ENCODE measurements around the gene ARSJ. TPM values are rescaled to one million over a fixed set of nuclear protein-coding genes. Genes with fewer than 3 reads are reported as not detected.

ARSJ gene
- total and polyA plus RNA-seq, 5 donors from 2014 or later, result not detected

GRCh38 chr4:113998531-113998930, 19.1 kb upstream of the ARSJ start:
- H3K4me3 ChIP-seq (ENCODE audit: low read depth, low read length), result no peak overlapping the region
- H3K36me3 ChIP-seq (ENCODE audit: control insufficient read depth, insufficient read depth, low read length), result no peaks in the 10 kb centered on the region
- H3K9me3 ChIP-seq (ENCODE audit: control insufficient read depth in 2 of 2, low read length in 2 of 2), result no peaks in the 10 kb centered on the region
- H3K27ac Mint-ChIP-seq, result no peak overlapping the region
- peaks cover 9% of the 10 kb centered on the region for H3K27me3 Mint-ChIP-seq
- H3K4me1 ChIP-seq (ENCODE audit: control insufficient read depth, insufficient read depth, low read length, poor library complexity, severe bottlenecking), result no peaks in the 10 kb centered on the region
- H3K9me3 Mint-ChIP-seq, result no peaks in the 10 kb centered on the region
- no peak for ATAC-seq (ENCODE audit: low read depth in 2 of 2)
- no peaks in the 10 kb centered on the region for H3K27me3 ChIP-seq (ENCODE audit: control insufficient read depth, insufficient read depth, low read length)
- H3K27ac ChIP-seq (ENCODE audit: insufficient read depth, low read length, poor library complexity, severe bottlenecking), result no peak overlapping the region
- peaks cover 0 to 8% (median 0%) of the 10 kb centered on the region in 4 donors for H3K4me1 Mint-ChIP-seq
- H3K36me3 Mint-ChIP-seq, result no peaks in the 10 kb centered on the region
- no peak for DNase-seq
- no peak overlapping the region for H3K4me3 Mint-ChIP-seq

- H3K27me3 Mint-ChIP-seq, result peaks cover 9% of the 10 kb centered on the region
- no peak overlapping the region for H3K4me3 Mint-ChIP-seq
- Histone ChIP-seq H3K4me1 (ENCODE audit: control insufficient read depth, insufficient read depth, low read length, poor library complexity, severe bottlenecking) (no peaks in the 10 kb centered on the region), H3K9me3 (ENCODE audit: control insufficient read depth in 2 of 2, low read length in 2 of 2) (no peaks in the 10 kb centered on the region), H3K36me3 (ENCODE audit: control insufficient read depth, insufficient read depth, low read length) (no peaks in the 10 kb centered on the region), H3K4me3 (ENCODE audit: low read depth, low read length) (no peak overlapping the region), H3K27ac (ENCODE audit: insufficient read depth, low read length, poor library complexity, severe bottlenecking) (no peak overlapping the region), H3K27me3 (ENCODE audit: control insufficient read depth, insufficient read depth, low read length) (no peaks in the 10 kb centered on the region)
- DNase-seq (no peak), ATAC-seq (ENCODE audit: low read depth in 2 of 2) (no peak)
- H3K27ac Mint-ChIP-seq, result no peak overlapping the region
- H3K36me3 Mint-ChIP-seq, result no peaks in the 10 kb centered on the region
- no peaks in the 10 kb centered on the region for H3K9me3 Mint-ChIP-seq
- H3K4me1 Mint-ChIP-seq, result peaks cover 0 to 8% (median 0%) of the 10 kb centered on the region in 4 donors
Measured at GRCh38 chr4:113998079-113998478, 18.6 kb upstream of the ARSJ start.

- H3K4me1 ChIP-seq (ENCODE audit: control insufficient read depth, insufficient read depth, low read length, poor library complexity, severe bottlenecking), result no peaks in the 10 kb centered on the region
- no peak overlapping the region for H3K4me3 ChIP-seq (ENCODE audit: low read depth, low read length)
- ATAC-seq (ENCODE audit: low read depth in 2 of 2), result no peak
- H3K27ac ChIP-seq (ENCODE audit: insufficient read depth, low read length, poor library complexity, severe bottlenecking), result no peak overlapping the region
- H3K36me3 ChIP-seq (ENCODE audit: control insufficient read depth, insufficient read depth, low read length), result no peaks in the 10 kb centered on the region
- peaks cover 9% of the 10 kb centered on the region for H3K27me3 Mint-ChIP-seq
- H3K27ac Mint-ChIP-seq, result no peak overlapping the region
- H3K4me1 Mint-ChIP-seq, result peaks cover 0 to 8% (median 0%) of the 10 kb centered on the region in 4 donors
- H3K9me3 ChIP-seq (ENCODE audit: control insufficient read depth in 2 of 2, low read length in 2 of 2), result no peaks in the 10 kb centered on the region
- H3K27me3 ChIP-seq (ENCODE audit: control insufficient read depth, insufficient read depth, low read length), result no peaks in the 10 kb centered on the region
- no peaks in the 10 kb centered on the region for H3K9me3 Mint-ChIP-seq
- H3K4me3 Mint-ChIP-seq, result no peak overlapping the region
- DNase-seq, result no peak
- no peaks in the 10 kb centered on the region for H3K36me3 Mint-ChIP-seq
Measured at GRCh38 chr4:113997206-113997605, 17.8 kb upstream of the ARSJ start.

- Histone ChIP-seq H3K9me3 (ENCODE audit: control insufficient read depth in 2 of 2, low read length in 2 of 2) (no peaks in the 10 kb centered on the region), H3K4me3 (ENCODE audit: low read depth, low read length) (no peak overlapping the region), H3K27me3 (ENCODE audit: control insufficient read depth, insufficient read depth, low read length) (no peaks in the 10 kb centered on the region), H3K4me1 (ENCODE audit: control insufficient read depth, insufficient read depth, low read length, poor library complexity, severe bottlenecking) (no peaks in the 10 kb centered on the region), H3K36me3 (ENCODE audit: control insufficient read depth, insufficient read depth, low read length) (no peaks in the 10 kb centered on the region), H3K27ac (ENCODE audit: insufficient read depth, low read length, poor library complexity, severe bottlenecking) (no peak overlapping the region)
- H3K36me3 Mint-ChIP-seq, result no peaks in the 10 kb centered on the region
- H3K9me3 Mint-ChIP-seq, result no peaks in the 10 kb centered on the region
- ATAC-seq (ENCODE audit: low read depth in 2 of 2), result no peak
- H3K4me3 Mint-ChIP-seq, result no peak overlapping the region
- DNase-seq, result no peak
- peaks cover 0 to 8% (median 0%) of the 10 kb centered on the region in 4 donors for H3K4me1 Mint-ChIP-seq
- no peak overlapping the region for H3K27ac Mint-ChIP-seq
- peaks cover 9% of the 10 kb centered on the region for H3K27me3 Mint-ChIP-seq
Measured at GRCh38 chr4:113996599-113997177, 17.2 kb upstream of the ARSJ start.

GRCh38 chr4:113993887-113994286, 14.4 kb upstream of the ARSJ start:
- no peak for DNase-seq
- Mint-ChIP-seq H3K36me3 (no peaks in the 10 kb centered on the region), H3K27ac (no peak overlapping the region), H3K9me3 (peaks cover 0 to under 1% (median 0%) of the 10 kb centered on the region in 7 donors), H3K27me3 (peaks cover 7% of the 10 kb centered on the region), H3K4me3 (no peak overlapping the region), H3K4me1 (peaks cover 0 to 8% (median 0%) of the 10 kb centered on the region in 4 donors)
- H3K27ac ChIP-seq (ENCODE audit: insufficient read depth, low read length, poor library complexity, severe bottlenecking), result no peak overlapping the region
- no peaks in the 10 kb centered on the region for H3K36me3 ChIP-seq (ENCODE audit: control insufficient read depth, insufficient read depth, low read length)
- ATAC-seq (ENCODE audit: low read depth in 2 of 2), result no peak
- no peak overlapping the region for H3K4me3 ChIP-seq (ENCODE audit: low read depth, low read length)
- H3K4me1 ChIP-seq (ENCODE audit: control insufficient read depth, insufficient read depth, low read length, poor library complexity, severe bottlenecking), result no peaks in the 10 kb centered on the region
- H3K9me3 ChIP-seq (ENCODE audit: control insufficient read depth in 2 of 2, low read length in 2 of 2), result no peaks in the 10 kb centered on the region
- H3K27me3 ChIP-seq (ENCODE audit: control insufficient read depth, insufficient read depth, low read length), result no peaks in the 10 kb centered on the region

- Histone ChIP-seq H3K4me1 (ENCODE audit: control insufficient read depth, insufficient read depth, low read length, poor library complexity, severe bottlenecking) (no peaks in the 10 kb centered on the region), H3K27ac (ENCODE audit: insufficient read depth, low read length, poor library complexity, severe bottlenecking) (no peak overlapping the region), H3K36me3 (ENCODE audit: control insufficient read depth, insufficient read depth, low read length) (no peaks in the 10 kb centered on the region), H3K9me3 (ENCODE audit: control insufficient read depth in 2 of 2, low read length in 2 of 2) (no peaks in the 10 kb centered on the region), H3K4me3 (ENCODE audit: low read depth, low read length) (no peak overlapping the region), H3K27me3 (ENCODE audit: control insufficient read depth, insufficient read depth, low read length) (no peaks in the 10 kb centered on the region)
- ATAC-seq (ENCODE audit: low read depth in 2 of 2) (no peak), DNase-seq (no peak)
- peaks cover 8% of the 10 kb centered on the region for H3K27me3 Mint-ChIP-seq
- H3K27ac Mint-ChIP-seq, result no peak overlapping the region
- H3K9me3 Mint-ChIP-seq, result peaks cover 0 to 7% (median 1%) of the 10 kb centered on the region in 7 donors
- H3K4me1 Mint-ChIP-seq, result peaks cover 0 to 4% (median 0%) of the 10 kb centered on the region in 4 donors
- H3K4me3 Mint-ChIP-seq, result no peak overlapping the region
- H3K36me3 Mint-ChIP-seq, result peaks cover 3% of the 10 kb centered on the region
Measured at GRCh38 chr4:113990886-113991285, 11.4 kb upstream of the ARSJ start.

GRCh38 chr4:113987382-113987941, 8.0 kb upstream of the ARSJ start:
- no peak for DNase-seq
- Mint-ChIP-seq H3K27me3 (peaks cover 14% of the 10 kb centered on the region), H3K9me3 (peaks cover 0 to 7% (median 2%) of the 10 kb centered on the region in 7 donors), H3K36me3 (peaks cover 3% of the 10 kb centered on the region), H3K4me3 (no peak overlapping the region), H3K27ac (no peak overlapping the region), H3K4me1 (no peaks in the 10 kb centered on the region)
- H3K9me3 ChIP-seq (ENCODE audit: control insufficient read depth in 2 of 2, low read length in 2 of 2), result no peaks in the 10 kb centered on the region
- H3K4me1 ChIP-seq (ENCODE audit: control insufficient read depth, insufficient read depth, low read length, poor library complexity, severe bottlenecking), result no peaks in the 10 kb centered on the region
- H3K36me3 ChIP-seq (ENCODE audit: control insufficient read depth, insufficient read depth, low read length), result no peaks in the 10 kb centered on the region
- no peaks in the 10 kb centered on the region for H3K27me3 ChIP-seq (ENCODE audit: control insufficient read depth, insufficient read depth, low read length)
- no peak overlapping the region for H3K27ac ChIP-seq (ENCODE audit: insufficient read depth, low read length, poor library complexity, severe bottlenecking)
- ATAC-seq (ENCODE audit: low read depth in 2 of 2), result no peak
- H3K4me3 ChIP-seq (ENCODE audit: low read depth, low read length), result no peak overlapping the region

- H3K9me3 Mint-ChIP-seq, result peaks cover 0 to 6% (median 0%) of the 10 kb centered on the region in 7 donors
- no peaks in the 10 kb centered on the region for H3K9me3 ChIP-seq (ENCODE audit: control insufficient read depth in 2 of 2, low read length in 2 of 2)
- H3K4me1 ChIP-seq (ENCODE audit: control insufficient read depth, insufficient read depth, low read length, poor library complexity, severe bottlenecking), result peaks cover 7% of the 10 kb centered on the region
- peaks cover 54% of the 10 kb centered on the region for H3K27me3 Mint-ChIP-seq
- ATAC-seq (ENCODE audit: low read depth in 2 of 2) (no peak), DNase-seq (no peak)
- peaks cover 15% of the 10 kb centered on the region for H3K27me3 ChIP-seq (ENCODE audit: control insufficient read depth, insufficient read depth, low read length)
- no peak overlapping the region for H3K4me3 Mint-ChIP-seq
- H3K36me3 Mint-ChIP-seq, result no peaks in the 10 kb centered on the region
- peaks cover 0 to 20% (median 8%) of the 10 kb centered on the region in 4 donors for H3K4me1 Mint-ChIP-seq
- no peak overlapping the region for H3K27ac ChIP-seq (ENCODE audit: insufficient read depth, low read length, poor library complexity, severe bottlenecking)
- H3K4me3 ChIP-seq (ENCODE audit: low read depth, low read length), result no peak overlapping the region
- H3K36me3 ChIP-seq (ENCODE audit: control insufficient read depth, insufficient read depth, low read length), result no peaks in the 10 kb centered on the region
- no peak overlapping the region for H3K27ac Mint-ChIP-seq
Measured at GRCh38 chr4:113982181-113982580, 2.7 kb upstream of the ARSJ start.

Measured in CD4-positive, CD25-positive, alpha-beta regulatory T cell (primary cell).